GM12878 (cell line): ENCODE data around the gene TRMU. TPM values are rescaled to one million over a fixed set of nuclear protein-coding genes. Genes with fewer than 3 reads are reported as not detected.

Experiments
- ATAC-seq: fragments of 200-7000 bp; cut with Tn5 transposase; 3 replicates; pipeline ENCODE4 v1.9.1; 2020; ENCODE audit warnings: mild to moderate bottlenecking, moderate library complexity
- BruUV-seq: library from RNA; stranded (reverse); fragments of 400-500 nt; replicated peaks from 2 replicates; lab custom pipeline; 2021; lab: Mats Ljungman, UMichigan
- CTCF ChIA-PET: fragments of 300-600 bp; sonication (Branson Sonifier 250); formaldehyde crosslinking; extraction: SDS; loops from one replicate; lab custom pipeline; 2021; ENCODE audit warnings: inconsistent platforms; lab: Yijun Ruan, JAX
- POLR2A ChIA-PET: fragments of 350-600 bp; formaldehyde crosslinking; extraction: SDS; loops from one replicate; lab custom pipeline; 2021; ENCODE audit warnings: inconsistent platforms; lab: Charles Lee
- RAD21 ChIA-PET: fragments of 300-600 bp; sonication (Branson Sonifier 250); formaldehyde crosslinking; loops from one replicate; lab custom pipeline; 2023; ENCODE audit warnings: antibody characterized with exemption; ENCODE audit not compliant: unreplicated experiment; lab: Charles Lee
- SMC1A ChIA-PET: fragments of 300-600 bp; sonication (Branson Sonifier 250); formaldehyde crosslinking; loops from one replicate; lab custom pipeline; 2023; ENCODE audit not compliant: unreplicated experiment, uncharacterized antibody; lab: Charles Lee
- DNase-seq: peaks from one replicate; pipeline ENCODE4 v3.0.0-alpha.2; 2011; ENCODE audit warnings: low read depth, low spot score
- FAIRE-seq: peaks from 3 replicates; lab custom pipeline; 2011; peaks lifted over from hg19 to GRCh38; lab: Jason Lieb, UNC
- H2AFZ ChIP-seq: 2 replicates; pipeline ENCODE4 v1.6.0; 2011; ENCODE audit warnings: low read depth, low read length, control low read depth; ENCODE audit not compliant: control insufficient read depth
- H3K27ac ChIP-seq: 2 replicates; pipeline ENCODE4 v1.5.1; 2011; ENCODE audit warnings: control low read depth; ENCODE audit not compliant: control insufficient read depth, insufficient read depth
- H3K27me3 ChIP-seq, 2 experiments: replicated peaks in 1 of 2; 2 replicates each; pipeline versions ENCODE4 v1.6.0 to v1.6.1; 2011; ENCODE audit warnings: low read length in 1 of 2; ENCODE audit not compliant: control insufficient read depth in 2 of 2, insufficient read depth in 2 of 2
- H3K36me3 ChIP-seq, 2 experiments: 2 replicates each; pipeline ENCODE4 v1.5.1; 2011; ENCODE audit warnings: low read length in 1 of 2; ENCODE audit not compliant: control insufficient read depth in 2 of 2, insufficient read depth in 2 of 2
- H3K4me1 ChIP-seq: 2 replicates; pipeline ENCODE4 v1.6.1; 2011; ENCODE audit warnings: mild to moderate bottlenecking, low read length, moderate library complexity, mixed read lengths; ENCODE audit not compliant: control insufficient read depth, insufficient read depth
- H3K4me2 ChIP-seq: 2 replicates; pipeline ENCODE4 v1.6.0; 2011; ENCODE audit warnings: control low read depth; ENCODE audit not compliant: control insufficient read depth, insufficient read depth
- H3K4me3 ChIP-seq: fragments of 200-600 bp; sonication (generic); 2 replicates; pipeline ENCODE4 v1.5.1; 2016
- H3K79me2 ChIP-seq: 2 replicates; pipeline ENCODE4 v1.6.0; 2011; ENCODE audit warnings: low read length; ENCODE audit not compliant: control insufficient read depth, insufficient read depth
- H3K9ac ChIP-seq: 2 replicates; pipeline ENCODE4 v1.8.0; 2011; ENCODE audit warnings: low read length, control low read depth, mixed read lengths; ENCODE audit not compliant: control insufficient read depth, insufficient read depth
- H3K9me3 ChIP-seq: replicated peaks from 3 replicates; pipeline ENCODE4 v1.5.1; 2011; ENCODE audit warnings: mild to moderate bottlenecking, low read length; ENCODE audit not compliant: control insufficient read depth, insufficient read depth
- H4K20me1 ChIP-seq: 2 replicates; pipeline ENCODE4 v1.6.0; 2011; ENCODE audit not compliant: control insufficient read depth, insufficient read depth
- MXI1 ChIP-seq: fragments of 150-350 bp; IDR thresholded peaks from 2 replicates; pipeline ENCODE4 v1.6.1; 2011; ENCODE audit warnings: low read depth, mild to moderate bottlenecking, inconsistent platforms, low read length, improper control_type of control experiment
- RB1 ChIP-seq: fragments of 450-650 bp; formaldehyde crosslinking; IDR thresholded peaks from 2 replicates; pipeline ENCODE4 v1.6.1; 2017; ENCODE audit warnings: mild to moderate bottlenecking, borderline replicate concordance
- SUZ12 ChIP-seq: fragments of 200-600 bp; sonication (generic); IDR thresholded peaks from one replicate; pipeline ENCODE4 v1.6.1; 2018; ENCODE audit warnings: antibody characterized with exemption, mild to moderate bottlenecking; ENCODE audit not compliant: unreplicated experiment
- WGBS: methylation state at CpG from one replicate; pipeline ENCODE4 v1.1.6; 2016; ENCODE audit warnings: low lambda C conversion rate; ENCODE audit not compliant: insufficient replicate concordance, insufficient coverage; ENCODE audit errors: missing lambda C conversion rate; 5-methylcytosine and 5-hydroxymethylcytosine counted together
- in situ Hi-C: fragments of 300-500 bp; cut with MboI; formaldehyde crosslinking; loops from 9 replicates; pipeline ENCODE4 v1.14.3; 2018; ENCODE audit warnings: mixed read lengths
- intact Hi-C: fragments of 100-400 bp; cut with micrococcal nuclease; formaldehyde crosslinking; loops from one replicate; pipeline ENCODE4 v1.14.2; 2022; ENCODE audit not compliant: unreplicated experiment
- polyA plus RNA-seq, 11 experiments: library from polyadenylated mRNA; depleted of rRNA in 4 of 11; unstranded in 6 of 11; stranded (reverse) in 5 of 11; fragments of >200 nt; fragmentation: Nextera tagmentation in 4 of 11; fragmentation: Illumina TruSeq in 1 of 11; extraction: Ambion mirVana in 4 of 11; extraction: Trizol in 1 of 11; gene quantifications; 1 replicate in 1 of 11; 2 replicates in 10 of 11; pipeline versions ENCODE4 v1.2.1 to v1.2.3, GENCODE V29; 2011 to 2016; ENCODE audit warnings: inconsistent platforms in 2 of 11, missing spikeins in 2 of 11, low read depth in 1 of 11
- total RNA-seq, 4 experiments: library from RNA; depleted of rRNA in 3 of 4; stranded (reverse); fragments of >200 nt in 3 of 4; fragmentation: Illumina TruSeq in 1 of 4; extraction: Trizol in 1 of 4; gene quantifications; 2 replicates each; pipeline versions ENCODE4 v1.2.1 to v1.2.3, GENCODE V29; 2013 to 2021

TRMU gene
- total and polyA plus RNA-seq, 10 of the 15 experiments (the other 5 are each of a cell fraction or from before 2014, with no cell fraction given): 3.5 to 57.0 (median 44.0) TPM

DNA sequence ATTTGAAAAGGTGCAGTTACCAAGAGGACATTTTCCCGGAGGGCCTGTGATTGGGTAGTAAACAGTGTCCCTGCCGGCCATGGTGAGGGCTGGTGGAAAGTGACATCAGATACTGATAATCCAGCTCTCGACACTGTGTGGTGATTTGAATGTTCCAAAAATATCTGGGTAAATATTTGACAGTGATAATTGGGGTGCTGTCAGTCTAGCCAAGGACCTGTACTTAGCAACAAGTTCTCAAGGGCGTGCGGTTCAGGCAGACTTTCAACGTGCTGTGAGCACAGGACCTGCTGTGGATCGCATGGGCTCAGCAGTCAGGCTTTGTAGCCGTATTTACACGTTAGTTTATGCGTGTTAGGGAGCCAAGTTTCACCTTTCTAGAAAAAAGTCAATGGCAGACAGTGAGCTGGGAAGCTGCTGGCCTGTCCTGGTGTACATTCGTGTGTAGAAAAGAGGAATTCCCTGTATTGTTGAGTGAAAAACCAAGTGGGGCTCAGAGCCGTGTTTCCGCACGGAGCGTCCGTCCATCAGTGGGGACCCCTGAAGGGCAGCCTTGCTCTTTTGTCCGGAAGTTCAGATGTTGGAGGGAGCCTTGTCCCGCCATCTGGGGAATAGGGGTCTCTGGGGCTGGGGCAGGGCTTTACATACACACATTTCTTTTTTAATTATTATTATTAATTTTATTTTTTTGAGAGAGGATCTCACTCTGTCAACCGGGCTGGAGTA lies 11.3 kb downstream of the TRMU start:
- Histone ChIP-seq H4K20me1 (no peaks in the 10 kb centered on the region), H3K9me3 (no peaks in the 10 kb centered on the region), H3K4me1 (no peaks in the 10 kb centered on the region), H3K4me2 (no peak overlapping the region), H3K27ac (no peak overlapping the region), H3K27me3 (no peaks in the 10 kb centered on the region), H3K4me3 (no peak overlapping the region), H2AFZ (no peak overlapping the region), H3K9ac (no peak overlapping the region), H3K79me2 (no peaks in the 10 kb centered on the region), H3K36me3 (peaks cover 32 to 34% of the 10 kb centered on the region in 2 experiments)
- ChIA-PET RAD21 (no interaction called here), CTCF (no interaction called here), POLR2A (interaction anchor here (0.6 kb wide), 1 partner anchor 116 kb away, joined by 4 read pairs; no protein-coding TSS in a partner anchor), SMC1A (interaction anchor here (1.0 kb wide), 1 partner anchor 9 kb away, joined by 4 read pairs; no protein-coding TSS in a partner anchor)
- FAIRE-seq (no peak), DNase-seq (no peak), ATAC-seq (no peak)
- in situ Hi-C loops (no loop called here), intact Hi-C loops (no loop called here)
- WGBS: 93% methylated on average over 19 of the region's 19 CpGs
- TF ChIP-seq RB1: no peak
- no peak for TF ChIP-seq MXI1
- no TSS peak for BruUV-seq

- ChIA-PET RAD21 (no interaction called here), POLR2A (no interaction called here), CTCF (no interaction called here), SMC1A (no interaction called here)
- BruUV-seq: no TSS peak
- Histone ChIP-seq H4K20me1 (no peaks in the 10 kb centered on the region), H3K27ac (no peak overlapping the region), H3K4me3 (no peak overlapping the region), H3K27me3 (no peaks in the 10 kb centered on the region), H3K4me2 (no peak overlapping the region), H3K36me3 (peaks cover 27 to 40% of the 10 kb centered on the region in 2 experiments), H3K9ac (no peak overlapping the region), H3K79me2 (no peaks in the 10 kb centered on the region), H3K4me1 (no peaks in the 10 kb centered on the region), H2AFZ (no peak overlapping the region), H3K9me3 (no peaks in the 10 kb centered on the region)
- FAIRE-seq (no peak), ATAC-seq (no peak), DNase-seq (no peak)
- TF ChIP-seq SUZ12: no peak
- intact Hi-C loops: no loop called here
- in situ Hi-C loops: no loop called here
- over 99% methylated on average over 12 of the region's 12 CpGs for WGBS
Measured at GRCh38 chr22:46347646-46348045, 12.1 kb downstream of the TRMU start.
